GM13977 (cell line): ENCODE data around the gene FBXL4.

Experiments used
- DNase-seq: peaks from one replicate; pipeline ENCODE4 v3.0.0; 2012; ENCODE audit warnings: low spot score
- in situ Hi-C: fragments of 300-500 bp; cut with MboI; formaldehyde crosslinking; loops from one replicate; pipeline ENCODE4 v1.12.0; 2022; ENCODE audit warnings: low sequenced_read_pairs, low pct_unique_long_range_greater_than_20kb, mixed read lengths, inconsistent platforms; ENCODE audit not compliant: unreplicated experiment
- TF ChIP-seq, protein P1 (sequence below): IDR thresholded peaks from 2 replicates; pipeline ENCODE4 v1.5.1; 2012; ENCODE audit warnings: mild to moderate bottlenecking, control low read depth; ENCODE audit not compliant: insufficient read depth; ENCODE audit errors: extremely low read depth, missing control alignments

FBXL4 gene

GRCh38 chr6:98846021-98846380 lies 101.7 kb downstream of the FBXL4 start:
- in situ Hi-C loops: loop anchor here (25.0 kb wide), 2 partner anchors 766 to 1616 kb away; partner anchors contain the start of genes PRDM13 and SIM1
- TF ChIP-seq, protein P1, sequence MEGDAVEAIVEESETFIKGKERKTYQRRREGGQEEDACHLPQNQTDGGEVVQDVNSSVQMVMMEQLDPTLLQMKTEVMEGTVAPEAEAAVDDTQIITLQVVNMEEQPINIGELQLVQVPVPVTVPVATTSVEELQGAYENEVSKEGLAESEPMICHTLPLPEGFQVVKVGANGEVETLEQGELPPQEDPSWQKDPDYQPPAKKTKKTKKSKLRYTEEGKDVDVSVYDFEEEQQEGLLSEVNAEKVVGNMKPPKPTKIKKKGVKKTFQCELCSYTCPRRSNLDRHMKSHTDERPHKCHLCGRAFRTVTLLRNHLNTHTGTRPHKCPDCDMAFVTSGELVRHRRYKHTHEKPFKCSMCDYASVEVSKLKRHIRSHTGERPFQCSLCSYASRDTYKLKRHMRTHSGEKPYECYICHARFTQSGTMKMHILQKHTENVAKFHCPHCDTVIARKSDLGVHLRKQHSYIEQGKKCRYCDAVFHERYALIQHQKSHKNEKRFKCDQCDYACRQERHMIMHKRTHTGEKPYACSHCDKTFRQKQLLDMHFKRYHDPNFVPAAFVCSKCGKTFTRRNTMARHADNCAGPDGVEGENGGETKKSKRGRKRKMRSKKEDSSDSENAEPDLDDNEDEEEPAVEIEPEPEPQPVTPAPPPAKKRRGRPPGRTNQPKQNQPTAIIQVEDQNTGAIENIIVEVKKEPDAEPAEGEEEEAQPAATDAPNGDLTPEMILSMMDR: no peak
- no peak for DNase-seq

DNA sequence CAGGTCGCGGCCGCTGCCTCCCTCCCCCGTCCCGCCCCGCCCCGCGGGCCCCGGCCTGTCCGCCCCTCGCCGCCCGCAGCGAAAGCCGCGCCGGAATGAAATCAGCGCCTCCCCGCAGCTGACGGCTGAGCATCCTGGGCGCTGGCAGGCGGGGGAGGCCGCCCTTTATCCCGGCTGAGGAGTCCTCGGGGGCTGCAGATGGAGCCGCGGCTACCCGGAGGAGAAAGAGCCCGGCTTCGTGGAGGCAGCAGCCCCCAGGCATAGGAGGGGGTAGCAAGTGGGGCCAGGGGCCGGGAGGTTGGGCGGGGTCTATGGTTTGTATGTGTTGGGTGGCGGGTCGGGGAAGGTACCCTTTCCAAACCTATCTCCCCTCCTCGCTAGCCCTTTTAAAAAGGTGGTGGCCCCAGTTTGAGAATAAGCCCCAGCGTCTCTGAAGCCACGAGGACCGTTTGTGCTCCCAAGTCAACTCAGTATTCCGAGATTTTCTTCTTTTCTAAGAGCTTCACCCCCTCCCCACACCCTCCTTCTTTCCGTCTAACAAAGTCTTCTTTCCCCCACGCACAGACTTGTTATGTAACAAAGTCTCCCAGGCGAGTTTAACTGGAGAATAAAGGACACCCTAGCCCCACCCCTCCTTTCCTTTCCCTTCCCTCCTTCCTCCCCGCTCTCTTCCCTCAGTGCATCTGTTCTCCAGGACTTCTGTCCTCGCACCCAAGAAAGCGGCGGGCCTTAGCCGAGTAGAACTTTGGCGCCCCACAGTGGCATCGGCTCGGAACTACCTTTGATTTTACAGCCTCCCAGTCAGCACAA lies 102.3 kb downstream of the FBXL4 start:
- TF ChIP-seq, protein P1: peak; percentile 92
- DNase-seq: peak; percentile 84
- in situ Hi-C loops: loop anchor here (25.0 kb wide), 2 partner anchors 767 to 1617 kb away; partner anchors contain the start of genes PRDM13 and SIM1

DNA sequence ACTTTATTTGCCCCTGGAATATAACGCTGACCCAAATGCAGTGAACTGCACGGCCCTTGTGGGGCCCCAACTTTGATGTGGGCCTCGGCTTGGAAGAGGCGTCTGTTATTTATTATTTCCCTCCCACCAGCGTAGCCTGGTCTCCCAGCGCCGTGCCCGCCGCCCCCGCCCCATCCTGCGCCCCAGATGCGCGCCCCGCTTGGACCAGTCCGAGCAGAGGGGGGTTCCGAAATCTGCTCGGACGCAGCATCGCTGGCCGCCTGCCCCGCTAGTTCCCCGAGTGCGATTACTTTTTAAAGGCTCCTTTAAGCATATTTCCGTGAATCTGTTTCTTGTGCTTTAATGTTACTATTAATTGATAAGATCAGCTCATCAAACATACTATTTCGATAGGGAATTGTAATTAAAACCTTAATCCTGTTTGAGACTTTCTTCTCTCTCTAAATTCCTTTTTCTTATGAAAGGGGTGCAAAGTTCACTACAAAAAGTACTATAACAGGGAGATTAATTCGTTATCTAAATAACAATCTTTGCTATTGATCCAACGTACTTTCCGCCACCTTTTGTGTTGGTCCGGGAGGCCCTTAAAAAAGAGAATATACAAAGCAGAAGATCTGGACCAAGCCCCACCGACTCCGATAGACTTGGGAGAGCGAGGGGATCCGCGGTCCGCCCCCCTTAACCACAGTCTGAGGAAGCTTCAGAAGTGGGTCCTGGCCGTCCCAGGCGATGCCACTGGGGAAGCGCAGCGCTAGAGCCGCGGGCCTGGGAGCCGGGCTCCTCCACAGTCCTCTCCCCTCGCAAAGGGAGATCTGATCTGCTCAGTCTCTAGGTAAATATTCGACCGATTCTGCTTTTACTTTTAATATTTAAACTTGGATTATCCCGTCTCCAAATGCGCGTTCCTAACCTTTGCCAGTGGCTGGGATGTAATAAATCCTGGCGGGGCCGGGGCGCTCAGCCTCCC lies 103.2 kb downstream of the FBXL4 start:
- TF ChIP-seq, protein P1: no peak
- in situ Hi-C loops: loop anchor here (25.0 kb wide), 2 partner anchors 768 to 1618 kb away; partner anchors contain the start of genes PRDM13 and SIM1

DNA sequence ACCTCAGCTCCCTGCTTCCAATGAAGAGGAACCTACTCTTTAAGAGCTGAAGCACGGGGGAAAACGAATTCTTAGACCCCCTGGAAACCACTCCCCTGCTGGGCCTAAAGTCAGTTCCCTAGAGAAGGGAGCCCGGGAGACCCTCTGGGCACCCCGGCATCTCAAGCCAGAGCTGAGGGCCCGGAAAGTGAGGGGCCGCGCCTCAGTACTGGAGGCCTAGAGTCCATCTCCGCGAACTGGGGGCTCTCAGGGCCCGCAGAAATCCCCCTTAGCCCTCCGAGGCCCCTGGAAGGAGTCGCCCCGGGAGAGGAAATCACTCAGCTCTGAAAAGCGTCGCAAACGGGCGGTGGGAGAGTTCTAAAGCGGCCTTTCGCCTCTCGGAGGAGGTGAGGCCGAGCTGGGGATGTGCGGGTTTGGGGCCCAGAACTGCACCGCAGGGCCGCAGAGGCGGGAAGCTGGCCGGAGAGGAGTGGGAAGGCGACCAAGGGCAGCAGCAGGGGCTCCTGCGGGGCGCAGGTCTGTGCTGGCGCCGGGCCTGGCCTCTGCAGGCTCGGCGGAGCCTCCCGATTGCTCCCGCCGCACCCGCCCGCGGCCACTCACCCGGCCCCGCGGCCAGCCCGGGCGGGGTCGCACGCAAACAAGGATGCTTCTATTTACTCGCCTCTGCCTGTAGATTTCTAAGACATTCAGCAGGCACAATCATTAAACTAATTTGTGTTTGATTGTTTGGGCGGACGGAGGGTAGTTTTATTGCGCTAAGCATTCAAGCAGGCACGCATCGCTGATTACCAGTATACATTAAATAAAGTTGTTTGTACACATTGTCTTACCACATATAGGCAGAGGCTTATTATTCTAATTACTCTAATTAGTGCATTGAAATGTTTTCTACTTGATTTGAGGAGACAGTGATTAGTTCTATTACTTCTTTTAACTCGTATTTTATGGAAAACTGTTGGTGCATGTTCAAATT lies 104.2 kb downstream of the FBXL4 start:
- no peak for DNase-seq
- in situ Hi-C loops: loop anchor here (25.0 kb wide), 2 partner anchors 769 to 1619 kb away; partner anchors contain the start of genes PRDM13 and SIM1
- TF ChIP-seq, protein P1: no peak

More for the DNA sequence above, 103.2 kb downstream of the FBXL4 start:
- DNase-seq: no peak

DNA sequence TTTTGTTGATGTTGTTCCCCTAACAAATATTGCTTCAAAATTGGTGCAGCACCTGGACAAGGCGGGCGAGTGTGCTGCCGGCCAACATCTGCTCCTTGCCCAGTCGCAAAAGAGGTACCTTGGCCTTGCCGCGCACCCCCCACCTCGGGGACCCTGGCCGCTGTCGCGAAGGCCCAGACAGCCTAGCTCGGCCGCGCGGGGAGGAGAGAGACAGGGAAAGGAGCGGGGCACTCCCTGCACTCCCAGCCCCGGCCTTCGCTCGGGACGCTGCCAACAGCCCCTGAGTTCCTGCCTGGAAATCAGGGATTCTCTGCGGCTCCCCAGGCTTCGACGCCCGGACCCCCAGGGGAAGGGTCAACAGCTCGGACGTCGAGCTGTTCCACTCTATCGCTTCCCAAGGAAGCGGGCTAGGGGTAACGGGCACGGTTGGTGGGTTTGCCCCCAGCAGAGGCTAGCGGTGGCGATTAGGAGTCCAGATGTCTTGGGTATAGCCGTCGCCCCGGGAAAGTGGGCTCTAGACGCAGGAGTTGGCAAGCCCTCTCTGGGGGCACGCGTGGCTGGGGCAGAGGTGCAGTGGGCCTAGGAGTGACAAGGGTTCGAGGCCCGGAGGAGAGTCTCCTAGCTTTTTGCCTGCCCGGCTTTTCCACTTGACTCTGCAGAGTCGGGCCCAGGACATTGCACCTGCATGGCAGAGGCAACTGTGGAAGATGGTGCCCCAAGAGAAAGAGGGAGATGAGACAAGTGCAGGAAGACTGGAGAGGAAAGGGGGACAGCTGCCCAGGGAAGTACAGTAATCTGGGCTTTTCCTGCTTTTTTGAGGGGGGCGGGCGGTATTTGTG lies 105.2 kb downstream of the FBXL4 start:
- DNase-seq: no peak
- TF ChIP-seq, protein P1: no peak
- in situ Hi-C loops: loop anchor here (25.0 kb wide), 2 partner anchors 770 to 1620 kb away; partner anchors contain the start of genes PRDM13 and SIM1
